Nephron progenitor cell (in vitro differentiated cells): ENCODE measurements around the gene ZNF74.
"Not testable (repeated sequence)": the region's sequence is repeated elsewhere in the genome, so short reads cannot be mapped to it uniquely, and the experiment has no call there.

Source experiments
- DNase-seq: peaks from one replicate; pipeline ENCODE4 v3.0.0; 2021
- H3K27ac Mint-ChIP-seq: 2 replicates; pipeline ENCODE4 v1.8.0; 2021; ENCODE audit warnings: mild to moderate bottlenecking, moderate library complexity, mixed read lengths
- H3K27me3 Mint-ChIP-seq: 2 replicates; pipeline ENCODE4 v1.8.0; 2021; ENCODE audit warnings: mild to moderate bottlenecking, low read depth, mixed read lengths; ENCODE audit not compliant: poor library complexity
- H3K36me3 Mint-ChIP-seq: 2 replicates; pipeline ENCODE4 v1.8.0; 2021; ENCODE audit warnings: low read depth, mixed read lengths
- H3K4me1 Mint-ChIP-seq: 2 replicates; pipeline ENCODE4 v1.8.0; 2021; ENCODE audit warnings: mixed read lengths
- H3K4me3 Mint-ChIP-seq: 2 replicates; pipeline ENCODE4 v1.8.0; 2021; ENCODE audit warnings: mild to moderate bottlenecking, moderate library complexity, mixed read lengths
- H3K9me3 Mint-ChIP-seq: 2 replicates; pipeline ENCODE4 v1.8.0; 2021; ENCODE audit warnings: mild to moderate bottlenecking, moderate library complexity, mixed read lengths
- CTCF ChIP-seq: fragments of 200-600 bp; sonication (generic); IDR thresholded peaks from 2 replicates; pipeline ENCODE4 v1.5.0; 2021; ENCODE audit warnings: antibody characterized with exemption

Gene ZNF74

GRCh38 chr22:20405291-20405930 is 11.5 kb downstream of the ZNF74 start:
- H3K36me3 Mint-ChIP-seq, result peaks cover 62% of the 10 kb centered on the region
- TF ChIP-seq CTCF, result no peak
- no peaks in the 10 kb centered on the region for H3K9me3 Mint-ChIP-seq
- no peak for DNase-seq
- H3K4me1 Mint-ChIP-seq, result peaks cover 9% of the 10 kb centered on the region
- no peaks in the 10 kb centered on the region for H3K27me3 Mint-ChIP-seq
- no peak overlapping the region for H3K27ac Mint-ChIP-seq
- H3K4me3 Mint-ChIP-seq, result no peak overlapping the region

- Mint-ChIP-seq H3K4me3 (no peak overlapping the region), H3K27ac (no peak overlapping the region), H3K9me3 (no peaks in the 10 kb centered on the region), H3K4me1 (peaks cover 12% of the 10 kb centered on the region), H3K36me3 (peaks cover 65% of the 10 kb centered on the region), H3K27me3 (no peaks in the 10 kb centered on the region)
- DNase-seq, result no peak
- TF ChIP-seq CTCF, result no peak
Observed at GRCh38 chr22:20405931-20406685, 12.2 kb downstream of the ZNF74 start.

- TF ChIP-seq CTCF, result no peak
- no peak for DNase-seq
- Mint-ChIP-seq H3K36me3 (peaks cover 61% of the 10 kb centered on the region), H3K4me1 (peaks cover 13% of the 10 kb centered on the region), H3K9me3 (no peaks in the 10 kb centered on the region), H3K27ac (no peak overlapping the region), H3K4me3 (no peak overlapping the region), H3K27me3 (no peaks in the 10 kb centered on the region)
Observed at GRCh38 chr22:20406686-20407408, 12.9 kb downstream of the ZNF74 start.

GRCh38 chr22:20407829-20408228 is 13.9 kb downstream of the ZNF74 start:
- H3K36me3 Mint-ChIP-seq, result peaks cover 57% of the 10 kb centered on the region
- H3K4me3 Mint-ChIP-seq, result no peak overlapping the region
- TF ChIP-seq CTCF, result no peak
- H3K27ac Mint-ChIP-seq, result no peak overlapping the region
- no peak for DNase-seq
- H3K27me3 Mint-ChIP-seq, result no peaks in the 10 kb centered on the region
- peaks cover 23% of the 10 kb centered on the region for H3K4me1 Mint-ChIP-seq
- H3K9me3 Mint-ChIP-seq, result no peaks in the 10 kb centered on the region

GRCh38 chr22:20408891-20409290 is 14.9 kb downstream of the ZNF74 start:
- H3K36me3 Mint-ChIP-seq, result peaks cover 46% of the 10 kb centered on the region
- DNase-seq, result no peak
- no peaks in the 10 kb centered on the region for H3K27me3 Mint-ChIP-seq
- no peak overlapping the region for H3K27ac Mint-ChIP-seq
- H3K9me3 Mint-ChIP-seq, result no peaks in the 10 kb centered on the region
- TF ChIP-seq CTCF, result no peak
- peaks cover 31% of the 10 kb centered on the region for H3K4me1 Mint-ChIP-seq
- H3K4me3 Mint-ChIP-seq, result no peak overlapping the region

- H3K36me3 Mint-ChIP-seq, result peaks cover 44% of the 10 kb centered on the region
- not testable (repeated sequence) for H3K27ac Mint-ChIP-seq, H3K27me3 Mint-ChIP-seq, H3K4me3 Mint-ChIP-seq, DNase-seq, H3K9me3 Mint-ChIP-seq
- peaks cover 35% of the 10 kb centered on the region for H3K4me1 Mint-ChIP-seq
Observed at GRCh38 chr22:20409385-20409784, 15.4 kb downstream of the ZNF74 start.
